ENCODE results near the gene HDAC9. TPM values are rescaled to one million over a fixed set of nuclear protein-coding genes. Genes with fewer than 3 reads are reported as not detected.

The HDAC9 gene
- total RNA-seq, 1 experiment from 2014 or later: 22.6 TPM

GRCh38 chr7:18896343-18896975 lies 400.9 kb downstream of the HDAC9 start:
- DNase-seq (ENCODE audit: low read depth): peak; percentile 30

- DNase-seq (ENCODE audit: low read depth): no peak
These were observed 404.7 kb downstream of the HDAC9 start for GRCh38 chr7:18900236-18900635.

GRCh38 chr7:18900803-18901202 lies 405.3 kb downstream of the HDAC9 start:
- DNase-seq (ENCODE audit: low read depth): no peak

- peak; percentile 77 for DNase-seq (ENCODE audit: low read depth)
These were observed 405.8 kb downstream of the HDAC9 start for GRCh38 chr7:18901351-18901750.

GRCh38 chr7:18901982-18902421 lies 406.5 kb downstream of the HDAC9 start:
- no peak for DNase-seq (ENCODE audit: low read depth)

GRCh38 chr7:18902892-18903291 lies 407.3 kb downstream of the HDAC9 start:
- DNase-seq (ENCODE audit: low read depth): no peak

GRCh38 chr7:18903695-18904094 lies 408.1 kb downstream of the HDAC9 start:
- no peak for DNase-seq (ENCODE audit: low read depth)

- no peak for DNase-seq (ENCODE audit: low read depth)
These were observed 409.9 kb downstream of the HDAC9 start for GRCh38 chr7:18905316-18905943.

- no peak for DNase-seq (ENCODE audit: low read depth)
These were observed 411.4 kb downstream of the HDAC9 start for GRCh38 chr7:18906901-18907300.

- no peak for DNase-seq (ENCODE audit: low read depth)
These were observed 417.6 kb downstream of the HDAC9 start for GRCh38 chr7:18913106-18913505.

GRCh38 chr7:18916826-18917225 lies 421.3 kb downstream of the HDAC9 start:
- no peak for DNase-seq (ENCODE audit: low read depth)

- peak; percentile 6 for DNase-seq (ENCODE audit: low read depth)
These were observed 431.6 kb downstream of the HDAC9 start for GRCh38 chr7:18927134-18927533.

- no peak for DNase-seq (ENCODE audit: low read depth)
These were observed 440.7 kb downstream of the HDAC9 start for GRCh38 chr7:18936265-18936664.

GRCh38 chr7:18939771-18940592 lies 444.4 kb downstream of the HDAC9 start:
- no peak for DNase-seq (ENCODE audit: low read depth)

GRCh38 chr7:18940593-18941134 lies 445.1 kb downstream of the HDAC9 start:
- no peak for DNase-seq (ENCODE audit: low read depth)

- no peak for DNase-seq (ENCODE audit: low read depth)
These were observed 445.7 kb downstream of the HDAC9 start for GRCh38 chr7:18941207-18941606.

- no peak for DNase-seq (ENCODE audit: low read depth)
These were observed 453.0 kb downstream of the HDAC9 start for GRCh38 chr7:18948521-18948920.

GRCh38 chr7:18952846-18953245 lies 457.3 kb downstream of the HDAC9 start:
- DNase-seq (ENCODE audit: low read depth): no peak

GRCh38 chr7:18958627-18959026 lies 463.1 kb downstream of the HDAC9 start:
- peak; percentile 61 for DNase-seq (ENCODE audit: low read depth)

GRCh38 chr7:18960725-18961124 lies 465.2 kb downstream of the HDAC9 start:
- no peak for DNase-seq (ENCODE audit: low read depth)

- no peak for DNase-seq (ENCODE audit: low read depth)
These were observed 466.5 kb downstream of the HDAC9 start for GRCh38 chr7:18962031-18962430.

GRCh38 chr7:18965657-18966056 lies 470.1 kb downstream of the HDAC9 start:
- no peak for DNase-seq (ENCODE audit: low read depth)

Measured in Daoy (cell line).